DLD1 (cell line): ENCODE measurements around the gene HAVCR1.
"Not testable (repeated sequence)": the region's sequence is repeated elsewhere in the genome, so short reads cannot be mapped to it uniquely, and the experiment has no call there.

ENCODE experiments used
- in situ Hi-C: cut with HindIII; loops from 2 replicates; pipeline ENCODE4 v1.10.0; 2017; ENCODE audit warnings: low sequenced_read_pairs

The HAVCR1 gene

DNA sequence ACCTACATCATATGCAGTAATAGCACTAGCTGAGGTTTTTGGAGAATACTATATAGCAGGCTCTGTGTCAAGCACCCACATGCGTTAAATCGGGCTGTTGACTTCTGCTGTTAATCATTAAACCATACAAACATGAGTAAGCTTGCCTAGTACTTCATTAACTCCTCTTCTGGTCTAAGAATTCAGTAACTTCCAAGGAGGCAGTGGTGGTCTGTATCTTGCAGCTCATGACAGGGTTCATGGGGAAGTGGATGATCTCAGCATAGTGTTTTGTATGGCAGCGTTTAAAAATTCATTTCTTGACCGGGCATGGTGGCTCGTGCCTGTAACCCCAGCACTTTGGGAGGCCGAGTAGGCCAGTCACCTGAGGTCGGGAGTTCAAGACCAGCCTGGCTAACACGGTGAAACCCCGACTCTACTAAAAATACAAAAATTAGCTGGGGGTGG lies at the start of gene HAVCR1:
Gene HAVCR1, minus strand, starts transcription at position 24 of the 447 bp plus-strand sequence. CDS start 1,173 bp downstream, outside the sequence.
- in situ Hi-C loops = no loop called here

DNA sequence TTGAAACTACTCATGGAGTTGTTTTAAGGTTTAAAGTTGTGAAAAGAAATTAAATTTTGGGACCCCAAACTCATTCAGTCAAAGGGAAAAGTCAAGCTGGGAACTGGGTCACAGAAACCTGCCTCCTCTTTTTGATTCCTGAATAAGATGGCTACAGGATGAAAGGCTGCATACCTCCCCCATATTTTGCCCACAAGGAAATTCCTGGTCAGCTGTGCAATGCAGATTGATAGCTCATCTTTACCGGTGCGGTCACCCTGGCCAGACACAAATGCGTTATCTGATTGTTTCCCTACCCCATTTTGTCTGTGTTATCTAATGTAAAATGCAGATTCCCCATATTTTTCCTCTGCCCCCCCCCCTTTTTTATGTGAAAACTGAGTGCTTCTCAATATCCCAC lies 48.6 kb upstream of the HAVCR1 start:
- in situ Hi-C loops = no loop called here

DNA sequence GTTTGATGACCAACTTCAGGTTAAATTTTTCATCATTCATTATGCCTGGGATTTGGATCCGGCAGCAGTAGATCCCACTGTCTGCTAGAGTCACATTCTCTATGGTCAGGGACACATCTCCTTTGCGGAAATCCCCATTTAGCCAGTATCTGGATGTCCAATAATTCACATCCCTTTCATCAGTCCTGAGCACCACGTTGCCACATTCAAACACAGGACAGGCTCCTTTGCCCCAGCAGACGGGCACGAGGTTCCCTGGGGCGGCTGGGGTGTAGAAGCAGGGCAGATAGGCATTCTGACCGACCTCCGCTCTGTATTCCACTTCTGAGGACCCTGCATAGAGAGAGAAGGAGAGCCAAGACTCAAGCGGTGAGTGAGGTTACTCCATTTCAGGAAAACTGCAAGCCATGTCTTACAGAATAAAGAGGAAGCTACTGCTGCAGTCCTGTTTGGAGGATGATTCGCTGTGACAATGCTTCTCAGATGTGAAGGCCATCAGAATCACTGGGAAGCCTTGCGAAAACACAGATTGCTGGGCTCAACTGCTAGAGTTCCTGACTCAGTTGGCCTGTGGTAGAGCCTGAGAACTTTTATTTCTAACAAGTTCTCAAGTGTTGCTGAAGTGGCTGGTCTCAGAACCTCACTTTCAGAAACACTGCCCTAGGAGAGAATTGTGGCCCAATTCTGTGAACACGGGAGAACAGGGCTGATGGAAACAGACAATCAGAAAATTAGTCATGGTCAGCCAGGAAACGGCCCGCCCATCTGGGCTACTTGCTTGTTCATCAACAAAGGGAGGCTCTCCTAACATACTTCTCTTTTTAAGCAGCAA lies 47.9 kb upstream of the HAVCR1 start:
- in situ Hi-C loops = no loop called here

DNA sequence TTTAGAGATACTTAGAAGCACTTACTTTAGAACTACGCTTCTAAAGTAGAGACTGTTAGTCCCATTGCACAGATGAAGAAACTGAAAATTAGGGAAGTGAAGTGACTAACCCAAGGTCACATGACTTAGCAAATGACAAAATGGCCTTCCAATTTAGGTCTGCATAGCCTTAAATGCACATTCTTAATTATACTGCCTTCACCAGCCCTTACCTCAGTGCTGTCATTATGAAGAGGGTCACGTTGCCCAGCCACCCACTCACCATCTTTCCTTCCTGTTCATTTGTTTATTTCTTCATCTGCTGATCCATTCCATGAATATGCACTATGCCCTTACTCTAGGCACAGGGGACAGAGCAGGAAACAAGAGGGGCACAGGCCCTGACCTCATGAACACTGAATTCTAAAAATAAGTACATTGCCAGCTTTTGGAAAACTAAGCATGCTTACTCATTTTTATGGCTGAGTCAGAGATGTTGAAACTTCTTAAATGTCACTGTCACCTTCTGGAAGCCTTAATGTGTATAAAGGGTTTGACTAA lies 41.3 kb upstream of the HAVCR1 start:
- in situ Hi-C loops = no loop called here

DNA sequence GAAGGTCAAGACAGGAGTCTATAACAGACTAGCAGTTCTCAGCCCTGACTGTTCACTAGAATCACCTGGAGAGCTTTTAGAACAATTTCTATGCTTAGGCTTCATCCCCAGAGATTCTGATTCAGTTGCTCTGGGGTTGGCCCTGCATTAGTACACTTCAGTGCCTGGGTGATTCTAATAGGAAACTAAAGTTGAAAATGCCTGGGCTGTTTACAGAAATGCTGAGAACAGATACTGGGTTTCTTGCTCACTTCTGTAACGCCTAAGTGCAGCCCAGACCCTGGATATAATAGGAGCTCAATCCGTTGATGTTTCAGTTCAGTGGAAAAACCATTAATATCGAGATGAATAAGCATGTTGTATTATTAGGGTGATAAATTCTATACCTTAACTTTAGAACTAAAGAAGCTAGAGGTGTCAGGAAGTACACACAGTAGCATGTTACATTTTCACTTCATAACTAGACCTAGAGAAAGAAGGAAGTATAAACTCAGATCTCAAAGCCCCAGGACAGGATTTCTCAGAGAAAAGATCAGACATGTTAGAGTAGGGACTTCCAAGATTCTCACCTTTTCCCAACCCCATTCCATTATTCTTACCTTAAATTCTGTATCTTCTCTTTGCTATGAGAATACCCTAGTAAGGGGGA lies 29.6 kb upstream of the HAVCR1 start:
- in situ Hi-C loops = no loop called here

DNA sequence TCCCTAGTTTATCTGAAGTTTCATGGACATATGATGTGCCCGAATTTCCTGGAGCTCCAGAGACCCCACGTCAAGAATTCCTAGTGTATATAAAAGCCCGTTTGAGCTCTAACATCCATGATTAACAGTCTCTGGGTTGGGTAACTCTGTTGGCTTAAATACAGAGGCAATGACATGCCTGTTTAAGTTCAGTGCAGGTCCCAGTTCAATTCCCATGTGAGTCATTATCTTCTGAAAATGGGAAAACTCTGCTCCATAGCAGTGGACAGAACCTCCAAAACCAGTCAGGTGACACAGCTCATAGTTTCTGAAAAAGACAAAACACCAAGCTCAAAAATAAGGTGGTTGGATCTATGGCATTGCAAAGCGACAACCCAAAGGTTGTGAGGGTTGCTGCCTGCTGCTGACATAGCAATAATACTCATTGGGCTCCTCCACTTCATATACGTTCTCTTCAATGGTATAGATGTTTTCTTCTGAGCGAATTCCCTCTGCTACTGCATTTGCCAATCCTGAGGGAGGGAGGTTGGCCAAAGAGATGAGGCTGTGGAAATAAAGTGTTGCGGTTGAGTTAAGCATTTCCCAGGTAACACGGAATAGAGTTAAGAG lies 27.9 kb upstream of the HAVCR1 start:
- in situ Hi-C loops = no loop called here

DNA sequence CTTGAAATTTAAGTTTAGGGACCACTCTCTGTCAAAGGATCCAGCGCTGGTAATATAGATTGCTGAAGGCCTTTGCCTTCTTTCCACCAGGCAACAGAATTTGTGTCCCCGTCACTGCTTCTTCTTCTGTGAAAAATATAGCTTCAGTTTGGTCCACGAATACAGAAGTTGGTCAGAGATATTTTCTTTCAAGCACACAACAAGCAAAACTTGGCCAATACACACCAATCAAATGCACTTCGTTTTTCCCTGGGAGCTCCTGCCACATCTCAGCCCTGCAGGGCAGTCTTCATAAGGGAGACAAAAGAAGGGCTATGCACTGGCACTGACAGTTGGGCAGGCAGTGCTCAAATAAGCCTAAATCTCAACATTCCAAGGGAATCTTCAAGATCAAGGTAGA lies 27.0 kb upstream of the HAVCR1 start:
- in situ Hi-C loops = no loop called here

DNA sequence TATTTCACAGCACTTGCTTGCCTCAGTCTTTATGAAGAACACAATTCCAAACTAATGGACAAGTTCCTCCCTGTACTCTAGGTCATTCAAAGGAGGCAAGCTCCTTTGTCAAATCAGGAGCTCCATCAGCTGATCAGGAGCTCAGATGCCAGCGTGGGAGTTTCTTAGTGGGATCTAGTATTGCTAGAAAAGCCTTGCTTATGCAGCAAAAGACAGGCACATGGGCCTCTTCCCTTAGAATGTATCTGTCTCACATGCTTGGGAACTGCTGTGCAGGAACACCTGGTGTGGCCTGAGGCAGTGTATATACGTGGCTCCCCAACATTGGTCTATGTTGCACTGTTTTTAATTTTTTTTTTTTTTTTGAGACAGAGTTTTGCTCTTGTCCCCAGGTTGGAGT lies 21.4 kb upstream of the HAVCR1 start:
- in situ Hi-C loops = no loop called here

DNA sequence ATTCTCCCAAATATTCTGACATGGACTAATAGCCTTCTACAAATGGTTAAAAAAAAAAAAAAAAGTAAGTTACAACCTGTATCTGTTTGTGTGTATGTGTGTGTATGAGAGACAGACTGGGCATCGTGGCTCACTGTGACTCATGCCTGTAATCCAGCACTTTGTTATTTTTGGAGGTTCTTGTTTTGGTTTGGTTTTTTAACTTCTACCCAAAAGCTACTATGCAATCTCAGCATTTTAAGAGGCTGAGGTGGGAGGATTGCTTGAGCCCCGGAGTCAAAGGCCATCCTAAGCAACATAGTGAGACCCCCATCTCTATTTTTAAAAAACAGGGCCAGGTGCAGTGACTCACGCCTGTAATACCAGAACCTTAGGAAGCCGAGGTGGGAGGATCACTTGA lies 17.6 kb upstream of the HAVCR1 start:
- in situ Hi-C loops = no loop called here

DNA sequence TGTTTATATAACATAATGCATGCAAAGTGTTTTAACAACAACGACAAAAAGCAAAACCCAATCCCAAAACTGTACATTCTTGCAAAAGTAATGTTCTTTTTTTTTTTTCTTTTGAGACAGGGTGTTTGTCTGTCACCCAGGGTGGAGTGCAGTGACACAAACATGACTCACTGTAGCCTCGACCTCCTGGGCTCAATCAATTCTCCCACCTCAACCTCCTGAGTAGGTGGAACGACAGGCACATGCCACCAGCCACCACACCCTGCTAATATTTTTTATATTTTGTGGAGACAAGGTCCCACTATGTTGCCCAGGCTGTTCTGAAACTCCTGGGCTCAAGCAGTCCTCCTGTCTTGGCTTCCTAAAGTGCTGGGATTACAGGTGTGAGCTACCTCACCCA lies 13.6 kb upstream of the HAVCR1 start:
- in situ Hi-C loops = no loop called here

DNA sequence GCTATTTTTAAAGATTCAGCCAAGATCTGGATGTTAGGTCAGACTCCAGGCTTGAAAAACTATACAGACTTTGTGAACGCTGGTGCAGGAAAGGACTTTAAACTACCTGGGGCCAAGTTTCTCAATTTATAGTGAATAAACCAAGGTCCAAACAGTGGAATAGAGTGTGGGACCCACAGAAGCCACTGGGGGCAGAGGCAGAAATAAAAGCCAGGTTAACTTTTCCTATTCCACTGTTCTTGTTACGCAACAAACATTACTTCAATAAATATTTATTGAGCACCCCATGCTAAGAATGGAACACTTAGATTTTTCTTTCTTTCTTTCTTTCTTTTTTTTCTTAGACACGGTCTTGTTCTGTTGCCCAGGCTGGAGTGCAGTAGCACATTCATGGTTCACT lies 11.0 kb upstream of the HAVCR1 start:
- in situ Hi-C loops = no loop called here

DNA sequence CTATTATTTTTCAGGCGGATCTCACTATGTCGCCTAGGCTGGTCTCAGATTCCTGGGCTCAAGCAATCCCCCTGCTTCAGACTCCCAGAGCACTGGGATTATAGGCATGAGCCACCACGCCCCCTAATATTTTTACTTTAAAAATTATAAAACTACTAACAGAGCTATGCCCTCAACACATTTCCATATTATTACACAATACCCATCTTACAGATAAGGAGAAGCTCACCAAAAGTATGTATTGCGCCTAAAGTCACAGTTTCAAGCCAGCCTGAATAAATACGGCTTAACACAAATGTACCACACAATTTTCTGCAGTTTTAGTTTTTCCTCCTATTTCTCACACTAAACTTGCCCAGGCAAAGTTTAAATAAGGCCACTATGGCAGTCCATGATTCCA lies 9.9 kb upstream of the HAVCR1 start:
- in situ Hi-C loops = no loop called here

DNA sequence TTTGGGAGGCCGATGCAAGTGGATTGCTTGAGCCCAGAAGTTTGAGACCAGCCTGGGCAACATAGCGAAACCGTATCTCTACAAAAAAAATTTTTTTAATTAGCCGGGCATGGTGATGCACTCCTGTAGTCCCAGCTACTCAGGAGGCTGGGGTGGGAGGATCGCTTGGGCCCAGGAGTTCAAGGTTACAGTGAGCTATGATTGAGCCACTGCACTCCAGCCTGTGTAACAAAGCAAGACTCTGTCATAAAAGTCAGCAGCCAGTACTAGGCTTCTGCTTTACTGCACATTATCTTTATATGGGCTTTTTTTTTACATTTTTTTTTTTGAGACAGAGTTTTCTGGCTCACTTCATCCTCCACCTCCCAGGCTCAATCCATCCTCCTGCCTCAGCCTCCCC lies 9.4 kb upstream of the HAVCR1 start:
- in situ Hi-C loops = no loop called here

DNA sequence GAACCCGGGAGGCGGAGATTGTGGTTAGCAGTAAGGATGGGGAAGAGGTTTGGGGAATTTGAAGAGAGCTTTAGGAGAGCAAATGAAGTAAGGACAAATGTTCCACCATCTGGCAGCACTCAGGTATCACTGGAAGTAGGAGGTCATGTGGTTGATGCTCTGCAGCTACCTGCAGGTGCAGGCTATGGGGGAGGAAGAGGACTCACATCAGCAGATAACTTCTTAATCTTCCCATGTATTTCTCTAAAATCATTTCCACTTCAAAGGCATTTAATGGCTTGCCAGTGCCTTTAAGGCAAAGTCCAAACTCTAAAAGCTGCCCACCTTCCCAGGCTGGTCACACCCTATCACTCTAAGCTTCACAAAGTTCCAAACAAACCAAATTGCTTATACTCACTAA lies 8.1 kb upstream of the HAVCR1 start:
- in situ Hi-C loops = no loop called here

DNA sequence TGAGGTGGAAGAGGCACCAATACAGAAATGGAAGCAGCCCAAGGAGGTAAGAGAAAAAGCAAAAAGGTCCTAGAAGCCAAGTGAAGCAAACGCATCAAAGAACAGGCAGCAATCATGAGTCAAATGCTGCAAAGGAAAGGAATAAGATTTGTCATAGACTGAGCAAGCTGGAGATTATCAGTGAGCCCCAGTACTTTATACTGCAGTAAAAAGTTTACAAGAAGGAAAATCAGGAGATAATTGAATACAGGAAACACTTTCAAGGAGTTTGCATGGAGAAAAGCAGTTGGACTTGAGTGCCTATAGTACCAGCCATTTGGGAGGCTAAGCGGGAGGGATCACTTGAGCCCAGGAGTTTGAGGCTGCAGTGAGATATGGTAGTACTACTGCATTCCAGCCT lies 7.2 kb upstream of the HAVCR1 start:
- in situ Hi-C loops = no loop called here

DNA sequence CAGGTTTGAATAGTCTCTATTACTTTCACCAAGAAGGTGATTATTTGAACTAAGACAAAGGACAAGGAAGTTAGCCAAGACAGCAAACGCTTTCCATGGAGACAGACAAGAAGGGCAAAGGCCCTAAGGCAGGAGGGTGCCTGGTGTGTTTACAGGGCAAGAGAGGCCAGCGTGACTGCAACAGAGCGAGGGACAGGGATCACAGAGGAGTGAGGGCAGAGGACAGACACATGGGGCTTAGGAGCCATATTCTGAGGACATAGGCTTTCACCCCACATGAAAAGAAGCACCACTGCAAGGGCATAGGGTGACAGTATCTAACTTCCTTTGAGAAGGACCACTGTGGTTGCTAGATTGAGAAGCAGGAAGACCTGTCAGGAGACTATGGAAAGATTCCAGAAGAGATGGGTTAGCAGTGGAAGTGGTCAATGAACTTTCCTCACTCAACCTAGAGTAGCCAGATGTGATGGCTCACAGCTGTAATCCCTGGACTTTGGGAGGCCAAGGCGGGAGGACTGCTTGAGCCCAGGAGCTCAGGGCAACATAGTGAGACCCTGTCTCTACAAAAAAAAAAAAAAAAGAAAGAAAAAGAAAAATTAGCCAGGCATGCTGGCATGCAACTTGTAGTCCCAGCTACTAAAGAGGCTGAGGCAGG lies 5.0 kb upstream of the HAVCR1 start:
- in situ Hi-C loops = no loop called here

DNA sequence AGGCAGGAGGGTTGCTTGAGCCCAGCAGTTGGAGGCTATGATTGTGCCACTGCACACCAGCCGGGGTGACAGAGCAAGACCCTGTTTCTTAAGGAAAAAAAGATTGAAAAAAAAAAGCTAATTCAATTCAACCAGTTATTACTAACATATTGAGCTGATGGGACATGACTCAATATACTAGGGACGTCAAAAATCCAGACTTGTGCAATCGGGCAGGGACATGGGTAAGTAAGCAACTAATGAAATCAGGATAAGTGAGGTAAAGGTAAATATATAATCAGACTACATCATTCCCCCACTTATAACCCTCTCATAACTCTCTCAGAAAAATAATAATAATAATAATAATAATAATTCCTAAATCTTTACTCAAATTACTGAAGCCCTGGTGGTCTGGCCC lies 975 bp upstream of the HAVCR1 start:
- in situ Hi-C loops = no loop called here

DNA sequence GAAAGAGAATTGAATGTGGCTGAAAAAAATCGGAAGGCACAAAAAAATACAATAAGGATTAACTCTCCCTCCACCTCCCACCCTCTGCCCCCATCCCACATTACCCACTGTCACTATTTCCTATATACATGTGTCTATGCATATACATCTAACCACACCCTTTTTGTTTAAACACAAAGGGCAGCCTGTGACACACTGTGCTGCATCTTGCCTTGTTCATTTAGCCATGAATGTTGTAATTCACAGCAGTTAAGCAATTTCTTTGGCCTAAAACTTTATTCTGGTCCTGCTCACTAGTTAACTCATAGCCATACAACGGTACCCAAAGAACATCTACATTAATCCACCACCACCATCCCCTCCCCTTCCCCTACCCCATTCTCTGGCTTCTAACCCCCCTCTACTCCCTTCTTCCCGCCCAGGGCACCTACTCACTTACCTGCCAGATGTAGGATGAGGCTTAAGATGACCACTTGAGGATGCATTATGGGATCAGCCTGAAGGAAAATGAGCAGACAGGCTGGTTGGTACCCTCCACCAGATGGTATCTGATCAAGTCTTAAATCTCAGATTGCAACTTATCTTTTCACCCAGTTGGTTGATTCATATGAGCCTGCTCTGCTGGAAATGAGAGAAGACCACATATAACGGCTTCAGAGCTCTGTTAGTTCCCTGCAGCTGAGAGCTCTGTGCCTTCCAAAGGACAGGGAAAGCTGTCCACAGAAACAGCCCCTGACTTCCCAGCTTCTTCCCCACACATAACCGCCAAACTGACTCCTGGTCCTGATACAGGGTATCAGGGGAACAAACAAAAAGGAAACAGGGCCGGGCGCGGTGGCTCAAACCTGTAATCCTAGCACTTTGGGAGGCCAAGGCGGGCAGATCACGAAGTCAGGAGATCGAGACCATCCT lies 1.2 kb downstream of the HAVCR1 start:
- in situ Hi-C loops = no loop called here

DNA sequence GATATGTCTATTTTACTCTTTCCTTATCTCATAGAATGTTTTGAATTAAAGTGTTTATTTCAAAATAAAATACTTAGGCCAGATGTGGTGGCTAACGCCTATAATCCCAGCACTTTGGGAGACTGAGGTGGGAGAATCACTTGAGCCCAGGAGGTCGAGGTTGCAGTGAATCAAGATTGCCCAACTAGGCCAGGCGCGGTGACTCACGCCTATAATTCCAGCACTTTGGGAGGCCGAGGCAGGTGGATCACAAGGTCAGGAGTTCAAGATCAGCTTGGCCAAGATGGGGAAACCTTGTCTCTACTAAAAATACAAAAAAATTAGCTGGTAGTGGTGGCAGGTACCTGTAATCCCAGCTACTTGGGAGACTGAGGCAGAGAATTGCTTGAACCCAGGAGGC lies 2.1 kb downstream of the HAVCR1 start:
- in situ Hi-C loops = not testable (repeated sequence)

DNA sequence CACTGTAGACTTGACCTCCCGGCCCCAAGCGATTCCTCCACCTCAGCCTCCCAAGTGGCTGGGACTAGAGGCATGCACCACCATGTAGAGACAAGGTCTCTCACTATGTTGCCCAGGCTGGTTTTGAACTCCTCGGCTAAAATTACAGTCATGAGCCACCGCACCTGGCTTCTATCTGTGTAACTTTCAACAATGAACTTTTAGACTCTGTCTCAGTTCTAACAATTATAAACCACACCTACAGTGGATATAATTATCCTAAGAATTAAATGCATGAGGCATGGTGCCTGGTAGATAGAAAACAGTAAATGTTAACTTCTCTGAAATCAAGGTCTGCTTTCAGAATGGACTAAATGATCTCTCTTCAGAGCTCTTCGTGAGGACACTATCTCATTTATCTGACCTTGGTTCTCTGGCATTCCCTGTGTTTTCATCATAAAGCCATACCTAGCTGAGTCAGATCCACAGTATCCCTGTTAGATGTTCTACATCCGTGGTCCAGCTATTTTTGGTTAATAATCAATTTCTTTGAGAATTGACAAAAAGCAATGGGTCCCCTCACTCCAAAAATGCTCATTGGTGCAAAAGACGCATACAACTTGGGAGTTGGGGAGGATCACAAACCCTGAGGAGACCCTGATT lies 7.2 kb downstream of the HAVCR1 start:
- in situ Hi-C loops = no loop called here
